Ammon's horn (tissue), 1 donor: Measurements from ENCODE around the gene RORB.
"Not testable (repeated sequence)": the region's sequence is repeated elsewhere in the genome, so short reads cannot be mapped to it uniquely, and the experiment has no call there.

Source experiments
- DNase-seq: peaks from one replicate; pipeline ENCODE4 v3.0.0-alpha.2; 2016; ENCODE audit warnings: low spot score

Gene RORB

DNA sequence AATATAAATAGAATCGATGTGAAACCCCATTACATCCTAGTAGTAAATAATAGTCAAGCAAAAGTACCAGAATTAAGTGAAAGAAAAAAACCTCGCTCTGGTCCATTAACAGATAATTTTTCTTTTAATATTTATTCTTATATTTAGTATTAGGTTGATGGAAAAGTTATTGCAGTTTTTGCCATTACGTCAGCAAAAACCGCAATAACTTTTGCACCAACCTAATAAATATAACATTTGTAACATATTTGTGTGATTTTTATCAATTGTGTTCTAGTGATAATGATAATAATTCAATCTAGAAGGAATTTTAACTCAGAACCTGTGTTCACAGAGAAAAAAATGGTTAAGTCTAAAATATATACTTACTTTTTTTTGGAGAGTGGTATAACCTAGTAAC, 16.1 kb downstream of the RORB start:
- no peak for DNase-seq

DNA sequence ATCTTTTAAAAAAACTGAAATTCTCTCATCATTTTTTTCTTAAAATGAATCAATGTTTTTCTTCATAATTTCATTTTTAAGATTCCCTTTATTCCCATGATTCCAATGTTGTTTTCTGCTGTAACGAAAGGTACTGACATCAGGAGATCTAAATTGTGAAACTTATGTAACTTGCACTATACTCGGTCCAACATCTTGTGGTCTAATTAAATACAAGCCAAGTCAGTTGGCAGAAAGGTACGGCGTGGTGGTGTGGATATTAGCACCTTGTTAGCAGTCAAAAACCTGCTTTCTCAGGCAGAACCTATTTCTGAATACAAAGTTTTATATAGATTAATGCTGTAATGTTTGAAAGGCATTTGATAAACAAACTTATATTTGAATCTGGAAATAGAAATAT, 20.1 kb downstream of the RORB start:
- DNase-seq: no peak

DNA sequence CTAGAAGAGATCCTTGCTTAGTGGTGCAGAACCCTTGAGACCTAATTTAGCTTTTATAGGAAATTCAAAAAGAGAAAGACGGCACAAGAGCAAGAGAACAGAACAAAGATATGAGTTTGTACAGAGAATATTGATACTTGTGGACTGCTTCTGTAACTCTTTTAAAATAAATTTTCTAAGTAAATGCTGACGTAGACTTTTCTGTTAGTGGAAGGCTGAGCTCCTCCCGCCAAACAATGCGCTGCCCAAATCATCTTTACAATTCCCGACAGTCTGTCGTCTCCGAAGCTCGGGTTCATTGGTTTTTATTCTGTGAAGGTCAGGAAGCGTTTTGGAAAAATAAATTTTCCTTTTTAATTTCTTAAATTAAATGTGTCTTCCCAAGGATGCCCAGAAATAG, 22.3 kb downstream of the RORB start:
- no peak for DNase-seq

DNA sequence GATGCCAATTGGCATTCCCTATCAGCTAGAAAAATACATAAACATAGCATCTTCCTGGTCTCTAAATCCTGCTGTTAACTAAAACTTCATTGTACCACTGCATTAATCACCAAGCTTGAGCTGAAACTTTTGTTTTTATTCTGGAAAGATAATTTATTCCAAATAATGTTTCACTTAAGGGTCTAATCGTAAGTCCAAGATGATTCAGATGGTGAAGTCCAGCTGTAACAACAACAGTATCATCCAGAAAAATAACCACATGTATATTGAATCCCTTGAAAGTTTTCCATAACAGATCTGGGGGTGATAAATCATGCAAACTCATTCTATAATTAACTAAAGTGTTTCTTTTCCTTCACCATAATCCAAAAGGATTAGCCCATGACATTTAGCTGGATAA, 23.9 kb downstream of the RORB start:
- DNase-seq: no peak

DNA sequence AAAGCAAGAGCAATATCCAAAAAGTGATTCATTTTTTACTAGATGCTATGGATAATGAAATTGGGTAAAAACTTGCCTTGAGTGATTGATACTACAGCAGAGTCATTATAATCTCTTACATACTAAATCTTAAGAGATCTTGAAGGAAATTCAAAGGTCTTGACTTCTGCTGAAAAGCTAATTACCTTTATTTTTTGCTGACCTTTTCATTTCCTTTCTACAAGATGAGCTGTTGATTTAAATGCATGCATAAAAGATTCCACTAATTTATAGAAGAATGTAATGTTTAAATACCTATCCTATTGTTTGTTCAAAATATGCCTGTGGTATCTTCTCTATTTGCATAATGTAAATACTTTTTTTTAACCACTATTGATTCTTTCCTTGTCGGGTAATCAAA, 27.2 kb downstream of the RORB start:
- no peak for DNase-seq

DNA sequence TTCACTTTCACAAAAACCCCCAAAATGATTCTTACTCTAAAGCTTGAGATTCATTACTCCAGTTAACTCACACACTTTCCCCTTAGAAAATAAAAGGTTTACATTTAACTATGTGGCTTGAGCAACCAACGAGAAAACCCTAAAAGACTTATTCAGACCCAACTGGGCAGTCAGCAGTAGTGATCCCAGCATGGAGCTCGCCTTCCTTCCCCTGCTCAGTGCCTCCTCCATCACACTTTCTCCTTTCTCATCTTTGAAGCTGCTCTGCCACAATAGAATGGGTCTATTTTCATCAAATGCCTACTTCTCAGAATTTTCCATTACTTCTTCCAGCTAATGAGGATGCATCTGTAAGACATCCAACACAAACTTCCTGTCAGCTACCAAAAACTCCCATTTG, 29.1 kb downstream of the RORB start:
- no peak for DNase-seq

DNA sequence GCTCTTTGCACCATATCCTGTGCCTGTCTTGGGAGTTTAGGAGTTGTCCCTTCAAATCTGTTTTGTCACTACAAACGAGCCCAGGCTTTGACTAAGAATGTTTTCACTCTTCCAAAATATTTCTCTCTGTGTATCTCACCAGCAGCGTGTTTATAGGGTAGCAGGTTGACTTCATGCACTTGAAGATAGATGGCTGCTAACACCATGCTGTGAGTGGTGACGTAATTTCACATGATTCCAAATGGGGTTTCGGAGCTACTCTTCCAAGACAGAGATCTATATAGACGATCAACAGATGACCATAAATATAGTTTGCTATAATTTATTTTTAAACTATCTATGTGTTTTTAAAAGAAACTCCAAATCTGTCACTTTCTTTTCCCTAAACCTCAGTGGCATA, 30.6 kb downstream of the RORB start:
- DNase-seq: no peak

DNA sequence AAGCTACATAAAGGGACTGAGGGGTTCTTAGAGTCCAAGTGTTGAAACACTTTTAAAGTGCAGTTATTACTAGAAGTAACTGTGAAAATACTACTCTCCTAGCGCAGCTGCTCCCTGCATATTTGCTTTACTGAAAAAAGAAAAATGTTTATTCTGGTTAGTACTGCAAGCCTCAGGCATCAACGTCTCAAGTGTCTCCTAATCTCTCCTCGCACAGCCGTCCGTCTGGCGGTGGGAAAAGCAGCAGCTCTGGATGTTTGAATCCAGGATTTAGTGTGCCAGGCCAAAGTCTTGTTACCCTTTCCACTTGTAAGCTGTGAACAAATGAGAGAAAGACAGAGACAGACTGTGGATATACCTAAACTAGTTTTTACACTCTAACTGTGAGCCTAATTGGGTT, 31.1 kb downstream of the RORB start:
- DNase-seq: no peak

DNA sequence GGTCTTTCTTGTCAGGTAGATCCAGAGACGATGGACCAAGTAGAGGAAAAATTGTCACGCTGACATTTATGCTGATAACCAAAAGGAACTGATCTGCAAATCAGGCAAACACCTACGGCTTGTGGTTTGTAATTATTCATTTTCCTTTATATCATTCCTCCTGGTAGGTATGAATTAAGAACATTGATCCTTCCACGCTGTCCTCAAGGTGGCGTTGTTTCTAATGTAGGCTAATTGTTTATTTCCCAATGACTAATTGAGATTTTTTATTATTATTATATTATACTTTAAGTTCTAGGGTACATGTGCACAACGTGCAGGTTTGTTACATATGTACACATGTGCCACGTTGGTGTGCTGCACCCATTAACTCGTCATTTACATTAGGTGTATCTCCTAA, 33.3 kb downstream of the RORB start:
- not testable (repeated sequence) for DNase-seq

DNA sequence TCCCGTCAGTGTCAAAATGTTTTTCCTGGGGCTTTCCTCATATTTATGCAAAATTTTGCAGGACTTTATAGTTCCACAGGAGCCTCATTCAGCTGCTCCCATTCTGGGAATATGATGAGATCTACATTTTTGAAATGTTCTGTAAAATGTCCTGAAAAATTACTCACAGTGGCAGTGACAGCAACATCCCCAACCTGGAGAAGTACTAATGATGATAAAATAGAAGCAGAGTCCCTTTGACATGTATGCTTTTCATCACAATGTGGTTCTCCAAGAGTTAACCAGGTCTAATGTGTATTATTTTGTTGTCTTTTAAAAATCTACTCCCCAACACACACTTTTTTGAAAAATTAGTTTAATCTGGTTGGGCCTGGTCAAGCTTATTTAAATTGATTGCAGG, 36.1 kb downstream of the RORB start:
- DNase-seq: no peak

DNA sequence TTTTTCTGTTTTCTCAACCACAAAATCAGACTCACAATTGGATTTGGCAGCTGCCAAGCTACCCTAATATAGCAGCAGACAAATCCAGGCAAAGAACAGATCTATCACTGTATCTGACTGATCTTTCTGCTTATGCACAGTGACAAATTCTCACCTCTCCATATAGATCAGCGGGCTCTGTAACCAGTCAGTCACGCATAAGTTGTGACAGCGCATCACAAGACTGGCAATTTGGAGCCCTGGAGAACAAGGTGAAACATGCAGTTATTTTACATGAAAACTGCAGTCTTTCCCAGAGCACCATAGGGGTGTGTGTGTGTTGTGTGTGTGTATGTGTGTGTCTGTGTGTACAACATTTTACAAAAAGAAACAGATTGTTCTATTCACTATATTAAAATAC, 37.7 kb downstream of the RORB start:
- no peak for DNase-seq

DNA sequence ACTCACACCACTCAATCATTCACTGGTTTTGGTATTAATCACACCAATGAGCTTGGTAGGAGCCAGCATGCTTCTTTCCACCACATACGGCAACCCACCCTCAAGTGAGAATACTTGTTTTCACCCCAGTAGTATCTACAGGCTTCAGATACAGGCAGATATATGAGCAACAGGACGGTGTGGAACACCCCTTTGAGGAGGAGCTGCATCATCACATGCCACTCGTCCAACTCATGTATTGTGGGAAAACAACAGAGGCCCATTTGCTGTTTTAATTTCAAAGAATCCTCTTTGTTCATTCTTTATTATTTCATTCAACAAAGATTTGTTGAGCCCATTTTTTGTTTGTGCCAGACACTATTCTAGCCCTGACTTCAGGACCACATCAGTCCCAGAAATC, 46.0 kb downstream of the RORB start:
- peak; percentile 24 for DNase-seq

DNA sequence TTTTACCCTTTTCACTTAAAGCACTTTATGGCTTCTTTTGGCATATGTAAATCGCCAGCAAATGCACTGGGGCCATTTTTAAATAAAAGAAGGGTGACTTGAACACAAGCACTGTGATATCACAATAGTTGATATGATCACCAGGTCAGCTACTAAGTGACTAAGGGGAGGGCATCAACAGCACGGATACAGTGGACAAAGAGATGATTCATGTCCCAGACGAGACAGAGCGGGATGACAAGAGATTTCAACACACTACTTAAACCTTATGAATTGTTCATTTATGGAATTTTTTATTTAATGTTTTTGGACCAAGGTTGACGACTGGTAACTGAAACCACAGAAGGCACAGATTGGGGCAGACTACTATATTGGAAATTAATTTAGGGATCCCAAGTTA, 54.1 kb downstream of the RORB start:
- no peak for DNase-seq

DNA sequence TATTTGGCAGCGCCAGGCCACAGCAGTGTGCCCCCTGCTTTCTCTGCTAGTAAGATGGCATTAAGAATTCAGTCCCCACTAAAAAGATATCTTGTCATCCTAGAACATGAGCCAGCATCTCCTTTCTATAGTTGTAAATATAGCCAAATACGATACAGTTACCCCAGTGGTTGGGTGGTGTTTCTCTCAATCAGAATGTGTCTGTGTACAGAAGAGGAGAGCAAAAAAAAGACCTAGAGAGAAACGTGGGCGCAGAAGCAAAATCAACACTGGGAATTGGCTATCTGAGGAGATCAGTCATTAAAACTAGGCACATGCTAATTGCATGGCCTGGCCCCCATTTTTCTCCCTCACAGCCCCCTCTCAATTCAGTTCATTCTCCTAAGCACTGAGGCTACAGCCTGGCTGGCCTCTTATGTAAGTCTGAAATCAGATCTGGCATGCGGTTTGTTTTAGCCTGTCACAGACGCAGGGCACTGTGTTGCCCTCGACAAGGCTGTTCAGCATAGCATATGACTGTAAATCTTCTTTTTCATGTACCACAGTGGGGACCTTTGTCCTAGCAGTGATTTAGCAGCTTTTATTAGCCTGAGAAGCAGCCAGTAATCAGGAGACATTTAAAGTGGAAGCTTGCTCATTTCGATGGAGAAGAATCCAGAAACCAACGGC, 57.8 kb downstream of the RORB start:
- DNase-seq: peak; percentile 48

DNA sequence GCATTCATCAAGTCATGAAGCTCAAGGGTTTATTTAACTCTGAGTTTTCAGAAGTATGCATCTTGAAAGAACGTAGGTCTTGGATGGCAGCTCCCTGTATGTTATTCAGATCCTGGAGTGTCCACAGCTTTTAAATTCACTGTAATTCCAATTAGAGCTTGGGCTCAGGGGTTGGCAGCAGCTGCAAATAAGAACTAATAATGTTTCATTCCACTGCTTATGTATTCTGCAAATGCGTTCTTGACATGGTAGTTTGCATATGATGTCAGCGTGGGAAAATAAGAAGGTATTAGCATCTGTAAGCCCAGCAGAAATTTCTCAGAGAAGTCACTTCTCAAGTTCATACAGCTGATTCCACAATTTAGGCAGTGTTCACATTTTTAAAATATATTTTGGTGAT, 58.4 kb downstream of the RORB start:
- no peak for DNase-seq

DNA sequence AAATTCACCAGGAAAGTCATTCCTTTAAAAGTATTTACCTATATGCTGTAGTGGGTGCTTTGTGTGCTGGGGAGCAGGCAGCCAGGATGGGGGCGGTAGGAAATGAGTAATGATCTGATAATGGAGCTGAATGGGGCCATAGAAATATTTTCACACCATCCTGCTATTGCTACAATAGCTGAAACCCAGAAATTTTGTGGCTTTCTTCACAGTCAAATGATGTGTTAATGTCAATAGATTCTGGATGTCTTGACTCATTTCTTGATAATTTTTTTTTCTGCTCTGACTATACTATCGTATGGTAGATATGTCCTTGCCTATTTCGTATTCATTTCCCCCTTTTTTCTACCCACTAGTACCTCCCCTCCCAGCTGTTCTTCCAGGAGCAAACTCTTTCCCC, 59.5 kb downstream of the RORB start:
- no peak for DNase-seq

DNA sequence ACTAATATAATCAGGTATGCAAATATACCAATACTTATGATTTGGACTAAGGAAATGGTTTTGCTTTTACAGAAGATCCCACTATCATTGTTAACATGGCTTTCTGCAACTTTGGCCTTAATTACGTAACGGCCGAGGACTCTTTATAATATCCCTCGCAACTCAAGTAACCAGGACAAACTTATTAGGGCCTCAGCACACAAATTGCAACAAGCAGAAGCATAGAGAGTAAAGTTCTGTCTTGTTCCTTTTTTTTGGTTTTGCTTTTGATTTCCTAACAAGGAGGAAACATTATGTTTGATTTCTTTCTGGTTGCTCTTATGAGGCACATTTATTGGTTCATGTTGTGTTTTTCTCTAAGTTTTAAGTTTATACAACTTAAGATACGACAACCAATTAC, 60.4 kb downstream of the RORB start:
- DNase-seq: peak; percentile 14

DNA sequence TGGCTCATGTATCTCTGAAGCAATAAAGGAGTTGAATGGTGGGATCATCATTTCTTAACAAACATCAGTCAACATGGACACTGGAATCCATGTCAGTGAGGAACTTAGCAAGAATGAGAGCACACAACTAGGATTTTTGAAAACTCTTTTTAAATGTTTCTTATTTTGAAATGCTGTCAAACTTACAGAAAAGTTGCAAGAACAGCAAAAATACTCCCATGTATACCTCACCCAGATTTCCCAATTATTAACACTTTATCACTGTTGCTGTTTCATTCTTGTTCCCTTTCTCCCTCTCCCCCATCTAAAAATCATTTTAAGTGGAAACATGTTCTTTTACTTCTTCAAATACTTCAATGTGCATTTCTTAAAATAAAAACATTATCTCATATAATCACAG, 65.5 kb downstream of the RORB start:
- no peak for DNase-seq

DNA sequence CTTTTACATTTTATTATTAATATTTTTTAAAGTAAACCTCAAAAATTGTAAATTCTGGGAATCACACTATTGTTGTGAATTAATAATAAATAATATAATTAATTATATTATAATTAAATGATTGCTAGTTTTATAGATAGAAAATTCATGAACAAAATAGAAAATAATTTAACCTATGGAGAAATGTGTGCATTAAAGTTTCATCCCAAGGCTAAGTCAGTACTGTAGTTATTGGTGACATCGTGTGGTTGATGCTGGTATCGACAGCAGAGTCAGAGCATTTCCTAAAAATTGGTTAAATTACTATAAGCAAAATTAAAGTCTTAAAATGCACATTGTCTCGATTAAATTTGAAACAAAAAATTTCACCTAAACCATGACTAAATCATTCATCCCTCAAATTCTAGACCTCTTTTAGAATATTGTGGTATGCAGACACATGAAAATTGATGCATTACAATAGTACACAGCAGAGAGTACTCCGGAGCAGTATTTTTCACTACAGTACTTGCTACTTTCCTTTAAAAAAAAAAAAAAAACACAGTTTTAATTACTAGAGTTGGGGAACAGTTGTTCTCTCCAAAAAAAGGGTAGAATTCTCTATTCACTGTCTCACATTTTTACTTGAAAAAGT, 73.9 kb downstream of the RORB start:
- peak; percentile 66 for DNase-seq

DNA sequence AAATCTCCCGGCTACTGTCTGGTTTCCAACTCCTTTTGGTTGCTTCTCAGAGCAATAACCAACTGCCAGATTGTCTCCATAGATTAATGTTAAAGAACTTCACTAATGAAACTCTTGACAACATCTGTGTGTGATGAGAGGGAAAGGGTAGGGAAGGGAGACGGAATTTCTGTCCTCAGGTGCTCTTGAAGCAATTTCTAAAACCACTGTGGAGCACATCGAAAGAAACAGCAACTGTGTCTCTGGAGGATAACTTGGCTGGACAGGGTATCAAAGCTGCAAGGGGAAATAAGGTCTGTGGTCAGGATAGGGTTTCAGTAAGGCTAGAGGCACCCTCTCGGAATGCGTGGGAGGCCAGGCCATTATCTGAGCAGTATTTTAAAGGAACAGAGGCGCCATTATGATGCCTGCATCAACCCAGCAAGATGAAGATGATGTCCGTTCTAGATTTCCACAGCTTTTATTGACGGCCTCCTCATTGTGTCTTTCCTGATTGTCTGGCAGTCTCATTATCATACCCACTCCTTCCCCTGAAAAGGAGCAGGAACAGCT, 76.6 kb downstream of the RORB start:
- no peak for DNase-seq

DNA sequence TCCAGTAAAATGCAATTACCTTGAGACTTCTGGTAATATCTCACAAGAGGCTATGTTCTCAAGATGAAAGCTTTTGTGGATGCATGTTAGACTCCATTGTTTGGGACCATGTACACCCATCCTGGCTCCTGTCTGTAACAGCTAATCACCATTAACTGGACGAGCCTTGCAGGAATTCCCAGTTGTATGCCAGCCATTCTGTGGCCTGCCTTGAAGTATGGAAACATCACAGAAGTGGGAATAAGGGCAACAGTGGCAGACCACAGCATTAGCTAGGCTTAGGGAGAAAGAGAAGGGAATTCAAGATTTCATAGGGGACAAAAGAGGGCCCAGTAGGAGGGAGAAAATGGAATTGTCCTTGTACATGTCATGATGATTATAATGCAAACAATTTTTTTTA, 79.0 kb downstream of the RORB start:
- no peak for DNase-seq

DNA sequence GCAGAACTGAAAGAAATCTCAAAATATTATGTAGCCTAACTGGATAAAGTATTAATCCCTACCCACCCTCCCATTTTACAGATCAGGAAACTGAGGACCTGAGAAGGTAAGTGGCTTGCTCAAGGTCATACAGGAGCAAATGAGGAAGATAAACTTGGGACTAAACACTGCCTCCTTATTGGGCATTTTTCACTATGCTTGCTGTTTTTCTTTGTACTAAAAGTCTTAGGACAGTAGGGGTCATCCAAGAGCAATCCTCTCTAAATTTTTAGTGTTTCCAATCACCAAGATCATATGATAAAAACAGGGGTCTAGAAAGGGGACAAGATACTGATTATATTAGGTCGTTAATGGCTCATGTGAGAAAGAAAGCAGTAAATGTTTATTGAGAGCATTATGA, 80.8 kb downstream of the RORB start:
- DNase-seq: no peak

DNA sequence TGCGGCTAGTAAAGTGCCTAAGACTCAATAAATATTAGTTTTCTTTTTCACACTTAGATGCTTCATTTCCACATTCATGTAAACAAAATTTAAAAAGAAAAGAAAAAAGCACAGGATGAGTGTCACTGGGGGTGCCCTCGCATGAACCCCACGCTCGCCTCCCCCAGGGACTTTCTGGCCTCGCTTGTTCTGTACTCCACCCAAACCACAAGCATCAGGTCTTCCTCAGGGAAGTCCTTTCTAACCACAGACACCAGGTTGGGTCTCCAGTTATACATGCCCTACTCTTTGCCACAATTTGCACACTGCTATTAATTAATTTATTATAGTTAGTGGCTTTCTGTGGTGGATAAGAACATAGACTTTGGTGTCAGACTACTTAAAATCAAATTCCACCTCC, 92.4 kb downstream of the RORB start:
- DNase-seq: no peak

DNA sequence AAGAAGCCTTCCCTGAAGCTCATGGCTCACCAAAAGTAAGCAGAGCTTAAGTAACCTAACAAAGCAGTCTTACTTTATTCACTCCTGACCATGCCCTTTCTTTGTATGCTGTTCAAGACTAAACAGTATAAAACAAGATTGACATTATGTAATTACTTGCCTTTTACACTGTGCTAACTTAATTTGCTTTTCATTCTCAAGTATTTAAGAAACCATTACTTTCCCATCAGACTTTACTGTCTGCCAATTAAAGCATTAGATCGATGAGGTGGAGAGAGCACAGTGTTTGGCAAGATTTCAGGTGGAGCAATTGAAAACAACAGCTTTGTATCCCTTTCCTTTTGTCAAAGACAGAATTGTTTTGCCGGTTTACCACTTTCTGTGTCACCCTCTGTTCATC, 98.2 kb downstream of the RORB start:
- no peak for DNase-seq
